GM19035 (cell line): Measurements from ENCODE around the gene QRICH2.
"Not testable (repeated sequence)": the region's sequence is repeated elsewhere in the genome, so short reads cannot be mapped to it uniquely, and the experiment has no call there.

Experiments used
- ATAC-seq: cut with Tn5 transposase; IDR thresholded peaks from one replicate; pipeline ENCODE4 v1.9.1; 2021; ENCODE audit not compliant: unreplicated experiment

The QRICH2 gene

GRCh38 chr17:76225373-76226086 is 82.5 kb downstream of the QRICH2 start:
- ATAC-seq, result not testable (repeated sequence)
